ENCODE measurements around the gene RELL2.

DNA sequence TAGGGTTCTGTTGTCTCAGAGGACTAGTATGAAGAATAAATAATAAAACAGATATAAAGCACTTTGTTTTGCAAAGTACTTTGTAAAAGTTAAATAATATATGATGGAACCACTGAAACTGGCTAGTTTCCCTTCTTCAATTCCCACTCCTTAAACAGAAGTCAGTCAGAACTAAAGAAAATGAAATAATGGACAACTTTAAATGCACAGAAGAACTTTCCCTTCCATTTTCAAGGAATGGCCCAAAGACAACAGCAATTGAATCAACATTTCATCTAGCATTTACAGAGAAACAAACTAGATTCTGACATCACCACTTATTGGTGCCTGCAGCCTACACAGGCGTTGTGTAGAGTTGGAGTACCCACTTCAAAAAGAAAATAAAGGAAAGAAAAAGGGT is 34.2 kb upstream of the RELL2 start:
- no peak for TF ChIP-seq POLR2A (IDR thresholded peaks at IDR 0.05; ENCODE audit: borderline replicate concordance, extremely low read depth, insufficient read depth, insufficient read length)
- no peak for TF ChIP-seq CTCF (IDR thresholded peaks at IDR 0.05 in 2 of 3, conservative IDR thresholded peaks at IDR 0.05 in 1 of 3; ENCODE audit: borderline replicate concordance in 1 of 3, insufficient read depth in 1 of 3, low read depth in 2 of 3, low read length in 2 of 3)
- no peak for TF ChIP-seq EZH2phosphoT487 (IDR thresholded peaks at IDR 0.05; ENCODE audit: borderline replicate concordance)
- TF ChIP-seq MAX (IDR thresholded peaks at IDR 0.05), result no peak
- TF ChIP-seq EZH2 (IDR thresholded peaks at IDR 0.05), result no peak
- TF ChIP-seq YY1 (IDR thresholded peaks at IDR 0.05; ENCODE audit: extremely low read depth, insufficient replicate concordance, low read depth, low read length), result no peak
- no peak for TF ChIP-seq JUND (IDR thresholded peaks at IDR 0.05)
- TF ChIP-seq POLR2AphosphoS5 (IDR thresholded peaks at IDR 0.05; ENCODE audit: low read depth, low read length), result no peak
- TF ChIP-seq, protein P1, sequence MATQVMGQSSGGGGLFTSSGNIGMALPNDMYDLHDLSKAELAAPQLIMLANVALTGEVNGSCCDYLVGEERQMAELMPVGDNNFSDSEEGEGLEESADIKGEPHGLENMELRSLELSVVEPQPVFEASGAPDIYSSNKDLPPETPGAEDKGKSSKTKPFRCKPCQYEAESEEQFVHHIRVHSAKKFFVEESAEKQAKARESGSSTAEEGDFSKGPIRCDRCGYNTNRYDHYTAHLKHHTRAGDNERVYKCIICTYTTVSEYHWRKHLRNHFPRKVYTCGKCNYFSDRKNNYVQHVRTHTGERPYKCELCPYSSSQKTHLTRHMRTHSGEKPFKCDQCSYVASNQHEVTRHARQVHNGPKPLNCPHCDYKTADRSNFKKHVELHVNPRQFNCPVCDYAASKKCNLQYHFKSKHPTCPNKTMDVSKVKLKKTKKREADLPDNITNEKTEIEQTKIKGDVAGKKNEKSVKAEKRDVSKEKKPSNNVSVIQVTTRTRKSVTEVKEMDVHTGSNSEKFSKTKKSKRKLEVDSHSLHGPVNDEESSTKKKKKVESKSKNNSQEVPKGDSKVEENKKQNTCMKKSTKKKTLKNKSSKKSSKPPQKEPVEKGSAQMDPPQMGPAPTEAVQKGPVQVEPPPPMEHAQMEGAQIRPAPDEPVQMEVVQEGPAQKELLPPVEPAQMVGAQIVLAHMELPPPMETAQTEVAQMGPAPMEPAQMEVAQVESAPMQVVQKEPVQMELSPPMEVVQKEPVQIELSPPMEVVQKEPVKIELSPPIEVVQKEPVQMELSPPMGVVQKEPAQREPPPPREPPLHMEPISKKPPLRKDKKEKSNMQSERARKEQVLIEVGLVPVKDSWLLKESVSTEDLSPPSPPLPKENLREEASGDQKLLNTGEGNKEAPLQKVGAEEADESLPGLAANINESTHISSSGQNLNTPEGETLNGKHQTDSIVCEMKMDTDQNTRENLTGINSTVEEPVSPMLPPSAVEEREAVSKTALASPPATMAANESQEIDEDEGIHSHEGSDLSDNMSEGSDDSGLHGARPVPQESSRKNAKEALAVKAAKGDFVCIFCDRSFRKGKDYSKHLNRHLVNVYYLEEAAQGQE (IDR thresholded peaks at IDR 0.05; ENCODE audit: low read depth), result no peak
- TF ChIP-seq SP1 (IDR thresholded peaks at IDR 0.05; ENCODE audit: low read depth), result no peak
- no peak for TF ChIP-seq EGR1 (IDR thresholded peaks at IDR 0.05; ENCODE audit: low read depth)
- TF ChIP-seq ELF1 (IDR thresholded peaks at IDR 0.05; ENCODE audit: borderline replicate concordance, low read depth), result no peak
- no peak for TF ChIP-seq ZNF274 (IDR thresholded peaks at IDR 0.05; ENCODE audit: low read depth, low read length)

All from HCT116 (cell line).